H1 (cell line): Measurements from ENCODE around the gene PPP1CC. TPM values are rescaled to one million over a fixed set of nuclear protein-coding genes. Genes with fewer than 3 reads are reported as not detected.

ENCODE experiments used
- CTCF ChIA-PET: fragments of 300-600 bp; sonication (Branson Sonifier 250); formaldehyde crosslinking; loops from one replicate; lab custom pipeline; 2021; ENCODE audit not compliant: partially characterized antibody; lab: Charles Lee
- POLR2A ChIA-PET: fragments of 300-600 bp; sonication (Branson Sonifier 250); formaldehyde crosslinking; loops from one replicate; lab custom pipeline; 2021; ENCODE audit warnings: inconsistent platforms; ENCODE audit not compliant: partially characterized antibody; lab: Charles Lee
- DNase-seq, 2 experiments: peaks; one replicate each; pipeline versions ENCODE4 v3.0.0 to v3.0.0-alpha.2; 2010 to 2022; ENCODE audit warnings: low spot score in 2 of 2, low read depth in 1 of 2, mixed read lengths in 1 of 2
- FAIRE-seq: peaks from 2 replicates; lab custom pipeline; 2011; peaks lifted over from hg19 to GRCh38; lab: Jason Lieb, UNC
- H2AFZ ChIP-seq: 2 replicates; pipeline ENCODE4 v1.8.1; 2012; ENCODE audit warnings: low read length, inconsistent platforms
- H2AK5ac ChIP-seq: 2 replicates; pipeline ENCODE4 v1.6.1; 2013; ENCODE audit warnings: low read depth, low read length
- H2BK120ac ChIP-seq: replicated peaks from 2 replicates; pipeline ENCODE3; 2013; ENCODE audit warnings: low read depth, low read length, inconsistent platforms
- H2BK12ac ChIP-seq: 2 replicates; pipeline ENCODE4 v1.6.1; 2013; ENCODE audit warnings: low read depth, low read length
- H2BK15ac ChIP-seq: 2 replicates; pipeline ENCODE4 v1.6.1; 2013; ENCODE audit warnings: low read length
- H2BK20ac ChIP-seq: 2 replicates; pipeline ENCODE4 v1.6.1; 2013; ENCODE audit warnings: low read length
- H2BK5ac ChIP-seq: 2 replicates; pipeline ENCODE4 v1.6.1; 2013; ENCODE audit warnings: low read depth, low read length
- H3K14ac ChIP-seq: 2 replicates; pipeline ENCODE4 v1.6.1; 2013; ENCODE audit warnings: inconsistent platforms; ENCODE audit not compliant: insufficient read length
- H3K18ac ChIP-seq: 2 replicates; pipeline ENCODE4 v1.6.1; 2013; ENCODE audit warnings: low read length; ENCODE audit errors: extremely low read depth
- H3K23ac ChIP-seq: 2 replicates; pipeline ENCODE4 v1.6.1; 2013; ENCODE audit warnings: inconsistent platforms; ENCODE audit not compliant: insufficient read length
- H3K23me2 ChIP-seq: 2 replicates; pipeline ENCODE4 v1.6.1; 2013; ENCODE audit warnings: low read depth, low read length
- H3K27ac ChIP-seq: 2 replicates; pipeline ENCODE4 v1.6.1; 2011; ENCODE audit warnings: low read depth, low read length, inconsistent platforms
- H3K27me3 ChIP-seq, 4 experiments: replicated peaks in 1 of 4; 1 replicate in 1 of 4; 2 replicates in 3 of 4; pipeline versions ENCODE4 v1.6.1 to v1.8.1; 2011 to 2013; ENCODE audit warnings: low read length in 3 of 4, mild to moderate bottlenecking in 3 of 4, inconsistent platforms in 2 of 4, mixed read lengths in 2 of 4, moderate library complexity in 1 of 4; ENCODE audit not compliant: control insufficient read depth in 3 of 4, insufficient read depth in 3 of 4; ENCODE audit errors: extremely low read depth in 1 of 4
- H3K36me3 ChIP-seq, 4 experiments: 2 replicates each; pipeline versions ENCODE4 v1.6.1 to v1.8.1; 2011 to 2013; ENCODE audit warnings: mild to moderate bottlenecking in 4 of 4, low read length in 3 of 4, moderate library complexity in 2 of 4, control low read depth in 1 of 4, inconsistent platforms in 1 of 4; ENCODE audit not compliant: insufficient read depth in 4 of 4, control insufficient read depth in 2 of 4
- H3K4ac ChIP-seq: replicated peaks from 2 replicates; pipeline ENCODE3; 2013; ENCODE audit warnings: low read length, low read depth, mixed read lengths, inconsistent platforms; ENCODE audit not compliant: insufficient read length
- H3K4me1 ChIP-seq, 4 experiments: replicated peaks in 1 of 4; 1 replicate in 1 of 4; 2 replicates in 3 of 4; pipeline versions ENCODE4 v1.6.1 to v1.8.1; 2011 to 2013; ENCODE audit warnings: low read length in 3 of 4, inconsistent platforms in 2 of 4, mixed read lengths in 1 of 4; ENCODE audit not compliant: insufficient read depth in 4 of 4, control insufficient read depth in 3 of 4
- H3K4me2 ChIP-seq, 2 experiments: 2 replicates each; pipeline versions ENCODE4 v1.6.1 to v1.8.1; 2011 to 2013; ENCODE audit warnings: low read depth in 2 of 2, low read length in 2 of 2, control low read depth in 1 of 2, inconsistent platforms in 1 of 2, mild to moderate bottlenecking in 1 of 2; ENCODE audit not compliant: insufficient read depth in 1 of 2
- H3K4me3 ChIP-seq, 4 experiments: fragments of 200-600, 300-600 bp in 1 of 4; sonication (generic), shearing (Covaris generic), sonication (Bioruptor Twin) in 1 of 4; 2 replicates each; pipeline versions ENCODE4 v1.5.1 to v1.8.1; 2011 to 2016; ENCODE audit warnings: low read length in 4 of 4, low read depth in 3 of 4, control low read depth in 2 of 4, inconsistent platforms in 2 of 4, mild to moderate bottlenecking in 2 of 4, mixed read lengths in 1 of 4, moderate library complexity in 1 of 4; ENCODE audit not compliant: insufficient read depth in 2 of 4; ENCODE audit errors: extremely low read depth in 1 of 4
- H3K56ac ChIP-seq: replicated peaks from 2 replicates; pipeline ENCODE3; 2013; ENCODE audit warnings: low read depth, mild to moderate bottlenecking, mixed read lengths, low read length, inconsistent platforms; ENCODE audit not compliant: insufficient read length
- H3K79me1 ChIP-seq: 2 replicates; pipeline ENCODE4 v1.6.1; 2013; ENCODE audit warnings: low read depth, low read length, control low read depth
- H3K79me2 ChIP-seq, 2 experiments: 2 replicates each; pipeline versions ENCODE4 v1.6.1 to v1.8.1; 2012 to 2013; ENCODE audit warnings: low read length in 2 of 2, mild to moderate bottlenecking in 2 of 2, inconsistent platforms in 1 of 2; ENCODE audit not compliant: insufficient read depth in 2 of 2, control insufficient read depth in 1 of 2
- H3K9ac ChIP-seq, 4 experiments: replicated peaks in 1 of 4; 1 replicate in 1 of 4; 2 replicates in 3 of 4; pipeline versions ENCODE4 v1.6.1 to v1.8.1; 2011 to 2013; ENCODE audit warnings: low read depth in 3 of 4, low read length in 3 of 4, control low read depth in 2 of 4, mild to moderate bottlenecking in 2 of 4, moderate library complexity in 2 of 4, inconsistent platforms in 1 of 4; ENCODE audit errors: extremely low read depth in 1 of 4
- H3K9me3 ChIP-seq, 2 experiments: 2 replicates each; pipeline versions ENCODE4 v1.6.1 to v1.8.1; 2012 to 2013; ENCODE audit warnings: mild to moderate bottlenecking in 2 of 2, moderate library complexity in 2 of 2, control low read depth in 1 of 2, inconsistent platforms in 1 of 2, low read depth in 1 of 2, low read length in 1 of 2, mixed read lengths in 1 of 2; ENCODE audit not compliant: insufficient read depth in 2 of 2
- H4K20me1 ChIP-seq, 2 experiments: replicated peaks in 1 of 2; 2 replicates each; pipeline versions ENCODE3 to v1.8.1; 2011 to 2013; ENCODE audit warnings: inconsistent platforms in 2 of 2, low read length in 2 of 2, mild to moderate bottlenecking in 1 of 2; ENCODE audit not compliant: insufficient read depth in 2 of 2, control insufficient read depth in 1 of 2
- H4K5ac ChIP-seq: 2 replicates; pipeline ENCODE4 v1.6.1; 2013; ENCODE audit warnings: low read length, low read depth, mixed read lengths, inconsistent platforms; ENCODE audit not compliant: insufficient read length
- H4K8ac ChIP-seq: 2 replicates; pipeline ENCODE4 v1.8.0; 2013; ENCODE audit warnings: mild to moderate bottlenecking, moderate library complexity, low read length, inconsistent platforms; ENCODE audit not compliant: insufficient read depth; ENCODE audit errors: extremely low read depth
- H4K91ac ChIP-seq: replicated peaks from 2 replicates; pipeline ENCODE3; 2013; ENCODE audit warnings: low read length, mixed read lengths, inconsistent platforms; ENCODE audit not compliant: insufficient read length
- CBX5 ChIP-seq: fragments of 300-800, 300-1000 bp; sonication (generic); IDR thresholded peaks from 2 replicates; pipeline ENCODE4 v1.7.1; 2016; ENCODE audit warnings: antibody characterized with exemption, low read length, low read depth
- CREB1 ChIP-seq: IDR thresholded peaks from 2 replicates; pipeline ENCODE4 v1.6.1; 2012; ENCODE audit warnings: inconsistent platforms
- EP300 ChIP-seq, 2 experiments: IDR thresholded peaks; 1 replicate in 1 of 2; 2 replicates in 1 of 2; pipeline ENCODE4 v1.6.1; 2011 to 2012; ENCODE audit warnings: low read depth in 2 of 2, low read length in 2 of 2, mild to moderate bottlenecking in 2 of 2, borderline replicate concordance in 1 of 2, inconsistent platforms in 1 of 2, moderate library complexity in 1 of 2
- KDM1A ChIP-seq: fragments of 200-600, 300-600 bp; sonication (generic); IDR thresholded peaks from 2 replicates; pipeline ENCODE4 v1.7.1; 2016; ENCODE audit warnings: mild to moderate bottlenecking, low read length, borderline replicate concordance
- POLR2A ChIP-seq, 2 experiments: IDR thresholded peaks; 1 replicate in 1 of 2; 2 replicates in 1 of 2; pipeline ENCODE4 v1.6.1; 2011; ENCODE audit warnings: low read depth in 2 of 2, low read length in 2 of 2, mild to moderate bottlenecking in 2 of 2; ENCODE audit errors: control extremely low read depth in 1 of 2
- SIX5 ChIP-seq: IDR thresholded peaks from 2 replicates; pipeline ENCODE4 v1.6.1; 2011; ENCODE audit warnings: mild to moderate bottlenecking, low read depth, low read length
- TAF7 ChIP-seq: optimal IDR thresholded peaks from 2 replicates; pipeline ENCODE3; 2011; ENCODE audit warnings: low read depth, mild to moderate bottlenecking, inconsistent platforms, low read length, moderate library complexity, borderline replicate concordance
- TCF12 ChIP-seq: IDR thresholded peaks from 2 replicates; pipeline ENCODE4 v1.6.1; 2011; ENCODE audit warnings: low read depth, mild to moderate bottlenecking, low read length
- USF2 ChIP-seq: IDR thresholded peaks from 2 replicates; pipeline ENCODE4 v1.6.1; 2011; ENCODE audit warnings: low read length, improper control_type of control experiment
- WGBS, 2 experiments: shearing (Covaris generic) in 1 of 2; methylation state at CpG; one replicate each; pipeline versions ENCODE4 v1.1.6 to v1.1.7; 2013 to 2015; ENCODE audit warnings: low lambda C conversion rate in 2 of 2, mixed read lengths in 2 of 2, inconsistent platforms in 1 of 2, low coverage in 1 of 2, missing lambda C conversion rate in 1 of 2; ENCODE audit not compliant: insufficient replicate concordance in 2 of 2, insufficient coverage in 1 of 2, insufficient read length in 1 of 2; ENCODE audit errors: extremely low coverage in 1 of 2, missing lambda C conversion rate in 1 of 2; 5-methylcytosine and 5-hydroxymethylcytosine counted together
- polyA plus RNA-seq, 7 experiments: library from polyadenylated mRNA; depleted of rRNA in 3 of 7; stranded (reverse) in 5 of 7; unstranded in 2 of 7; fragments of >200 nt in 5 of 7; fragments of 200-250 nt in 2 of 7; gene quantifications; 1 replicate in 5 of 7; 2 replicates in 1 of 7; 4 replicates in 1 of 7; pipeline versions ENCODE4 v1.2.1 to v1.2.3, GENCODE V29; 2011 to 2013; ENCODE audit warnings: missing spikeins in 2 of 7, mixed read lengths in 2 of 7
- total RNA-seq: library from RNA; stranded (reverse); fragmentation: NEBNext Ultra II Directional; extraction: Animal tissue kit (Norgen Biotek cat#: 25700); gene quantifications from 2 replicates; pipeline ENCODE4 v1.2.1, GENCODE V29; 2021

The PPP1CC gene
- total and polyA plus RNA-seq, 2 of the 8 experiments (the other 6 are each of a cell fraction or from before 2014, with no cell fraction given) = 193 to 350 TPM

GRCh38 chr12:110766311-110767154 lies 23.8 kb upstream of the PPP1CC start:
- Histone ChIP-seq H3K4me1 (no peaks in the 10 kb centered on the region), H3K56ac (no peak overlapping the region), H4K5ac (no peak overlapping the region), H3K9ac (no peak overlapping the region), H3K79me2 (no peaks in the 10 kb centered on the region), H4K8ac (no peak overlapping the region), H2BK5ac (no peak overlapping the region), H3K4me2 (no peak overlapping the region), H3K27ac (no peak overlapping the region), H2AFZ (no peak overlapping the region), H3K4ac (no peak overlapping the region), H3K9me3 (0 out of 4 replicates have a peak, but pooled peaks cover 3% of the 10 kb centered on the region in 2 experiments), H3K23me2 (no peaks in the 10 kb centered on the region), H3K14ac (no peak overlapping the region), H3K36me3 (no peaks in the 10 kb centered on the region), H3K4me3 (no peak overlapping the region), H3K79me1 (no peaks in the 10 kb centered on the region), H2AK5ac (no peak overlapping the region), H2BK20ac (no peak overlapping the region), H2BK15ac (no peak overlapping the region), H3K23ac (no peak overlapping the region), H2BK120ac (no peak overlapping the region), H3K27me3 (no peaks in the 10 kb centered on the region), H3K18ac (no peak overlapping the region), H4K20me1 (no peaks in the 10 kb centered on the region), H2BK12ac (no peak overlapping the region), H4K91ac (no peak overlapping the region)
- 89% methylated on average over 7 of the region's 7 CpGs; no CpG with 5 or more reads in 1 of the 2 experiments for WGBS, 2 experiments
- TF ChIP-seq CBX5 (no peak), POLR2A (IDR thresholded peaks at IDR 0.05; ENCODE audit: control extremely low read depth in 1 of 2, low read depth in 2 of 2, low read length in 2 of 2) (no peak), TCF12 (no peak), SIX5 (no peak), CREB1 (no peak), USF2 (no peak), TAF7 (no peak), KDM1A (no peak), EP300 (IDR thresholded peaks at IDR 0.05; ENCODE audit: borderline replicate concordance in 1 of 2, low read depth in 2 of 2, low read length in 2 of 2) (no peak)
- CTCF ChIA-PET = interaction anchor here (0.7 to 1.5 kb wide), 4 partner anchors 13 to 358 kb away, joined by 3 to 4 read pairs (median 4); no protein-coding TSS in a partner anchor
- DNase-seq (no peak), FAIRE-seq (no peak)
- POLR2A ChIA-PET = interaction anchor here (0.9 to 1.7 kb wide), 2 partner anchors 12 to 297 kb away, joined by 3 to 4 read pairs; partner anchors contain the start of gene FAM216A
